HG03135 (cell line): Measurements from ENCODE around the gene DFFA.
"Not testable (repeated sequence)": the region's sequence is repeated elsewhere in the genome, so short reads cannot be mapped to it uniquely, and the experiment has no call there.

Experiments used
- ATAC-seq: cut with Tn5 transposase; IDR thresholded peaks from one replicate; pipeline ENCODE4 v1.9.1; 2021; ENCODE audit warnings: mild to moderate bottlenecking, moderate library complexity; ENCODE audit not compliant: unreplicated experiment

Gene DFFA

DNA sequence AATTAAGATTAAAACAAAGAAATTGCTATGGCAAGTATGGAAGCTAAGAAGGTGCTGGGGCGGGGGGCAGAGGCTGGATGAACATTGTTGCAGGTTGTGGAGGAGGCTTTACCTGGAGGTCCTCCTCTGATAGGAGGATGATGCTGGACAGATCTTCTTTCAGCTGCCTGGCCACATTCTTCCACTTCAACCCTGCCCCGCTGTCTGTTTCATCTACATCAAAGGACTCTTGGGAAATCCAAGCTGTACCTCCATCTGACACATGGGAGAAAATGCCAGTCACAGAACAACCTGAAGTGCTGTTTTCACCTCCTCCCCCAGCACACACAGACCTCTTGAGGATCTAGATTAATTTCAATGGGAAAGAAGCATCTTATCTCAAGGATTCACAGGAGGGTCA, 5.3 kb downstream of the DFFA start:
- no peak for ATAC-seq

DNA sequence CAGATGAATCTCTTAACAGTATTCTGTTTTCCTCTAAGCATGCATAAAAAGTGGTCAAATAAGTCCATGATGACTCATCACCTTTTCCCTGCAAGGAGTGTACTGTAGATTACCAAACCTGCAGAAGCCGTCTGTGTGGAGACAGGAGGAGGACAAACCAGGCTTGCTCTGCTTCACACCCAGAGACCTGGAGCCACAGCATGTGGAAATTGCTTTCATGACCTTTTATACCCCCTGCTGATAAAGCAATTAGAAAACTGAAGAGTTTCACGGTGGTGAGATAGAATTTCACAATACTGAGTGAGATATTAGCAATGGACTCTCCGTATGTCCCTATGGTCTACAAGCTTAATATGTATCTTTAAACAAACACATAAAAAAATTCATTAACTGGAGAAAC, 13.1 kb downstream of the DFFA start:
- ATAC-seq, result no peak

DNA sequence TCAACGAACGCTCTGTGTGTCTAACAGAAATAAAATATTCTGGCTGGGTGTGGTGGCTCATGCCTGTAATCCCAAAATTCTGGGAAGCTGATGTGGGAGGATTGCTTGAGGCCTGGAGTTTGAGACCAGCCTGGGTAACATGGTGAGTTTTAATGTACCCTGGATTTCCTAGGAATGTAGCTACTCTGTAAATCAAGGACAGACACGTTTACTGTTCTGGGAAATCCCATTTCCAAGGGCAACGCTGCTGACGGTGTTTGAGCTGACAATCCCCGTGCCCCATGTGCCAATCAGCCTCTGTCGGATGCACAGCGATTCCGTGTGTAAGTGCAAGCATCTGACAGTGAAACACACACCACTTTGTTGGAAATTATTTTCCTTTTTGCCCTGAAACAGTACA, 14.5 kb downstream of the DFFA start:
- no peak for ATAC-seq

DNA sequence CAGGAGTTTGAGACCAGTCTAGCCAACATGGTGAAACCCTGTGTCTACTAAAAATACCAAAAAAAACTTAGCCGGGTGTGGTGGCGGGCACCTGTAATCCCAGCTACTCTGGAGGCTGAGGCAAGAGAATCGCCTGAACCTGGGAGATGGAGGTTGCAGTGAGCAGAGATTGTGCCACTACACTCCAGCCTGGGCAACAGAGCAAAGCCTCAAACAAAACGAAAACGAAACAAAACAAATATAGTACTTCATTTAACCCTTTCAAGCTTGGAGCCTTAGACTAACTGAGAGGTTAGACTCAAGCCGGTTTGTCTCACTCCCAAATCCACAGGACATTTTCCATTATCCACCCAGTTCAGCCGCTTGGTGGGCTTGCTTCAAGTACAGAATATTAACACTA, 14.9 kb downstream of the DFFA start:
- ATAC-seq, result not testable (repeated sequence)

DNA sequence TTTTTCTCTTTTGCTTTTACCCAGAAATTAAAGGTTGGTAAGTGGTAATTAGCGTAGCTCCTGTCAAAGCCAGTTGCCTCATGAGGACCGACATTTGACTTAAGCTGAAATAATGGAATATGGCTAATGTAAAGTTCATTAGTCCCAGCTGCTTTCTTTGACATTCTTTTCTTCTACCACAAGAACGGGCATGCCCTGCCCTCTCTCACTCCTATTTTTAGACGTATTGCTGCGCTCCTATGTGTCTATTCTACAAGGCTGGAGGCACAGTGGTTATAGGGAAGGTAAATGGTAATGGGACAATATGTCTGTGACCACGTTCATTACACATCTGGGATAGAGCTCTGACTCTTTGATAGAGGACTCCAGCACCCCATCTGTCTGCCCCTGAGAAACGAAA, 15.7 kb downstream of the DFFA start:
- ATAC-seq, result no peak

DNA sequence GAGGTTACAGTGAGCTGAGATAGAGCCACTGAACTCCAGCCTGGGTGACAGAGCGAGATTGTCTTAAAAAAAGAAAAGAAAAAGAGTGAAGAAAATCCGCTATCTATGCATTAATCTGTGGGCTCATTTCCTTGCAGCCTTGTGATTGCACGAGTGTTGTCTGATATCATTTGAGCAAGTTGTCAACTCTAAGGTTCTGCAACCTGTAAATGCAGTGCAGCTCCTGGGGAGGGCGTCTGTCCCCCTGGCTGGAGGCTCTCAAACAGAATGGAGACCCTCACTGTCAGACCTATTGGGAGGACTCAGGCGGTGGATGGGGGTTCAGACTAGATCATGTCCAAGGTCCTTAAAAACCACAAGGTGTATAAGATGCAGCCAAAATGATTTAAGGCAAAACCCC, 16.3 kb downstream of the DFFA start:
- ATAC-seq, result no peak

DNA sequence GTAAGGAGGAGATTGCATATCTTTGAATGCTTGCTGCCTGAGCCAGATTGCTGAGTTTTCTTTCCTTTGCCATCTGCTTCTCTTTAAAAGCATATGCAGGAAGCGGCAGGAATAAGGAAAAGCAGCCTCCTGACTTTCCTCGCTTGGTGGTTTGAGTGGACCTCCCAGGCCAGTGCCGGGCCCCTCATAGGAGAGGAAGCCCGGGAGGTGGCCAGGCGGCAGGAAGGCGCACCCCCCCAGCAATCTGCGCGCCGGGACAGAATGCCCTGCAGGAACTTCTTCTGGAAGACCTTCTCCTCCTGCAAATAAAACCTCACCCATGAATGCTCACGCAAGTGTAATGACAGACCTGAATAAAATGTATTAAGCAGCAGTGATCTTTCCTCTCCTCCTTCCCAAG, 21.0 kb downstream of the DFFA start:
- ATAC-seq, result no peak

DNA sequence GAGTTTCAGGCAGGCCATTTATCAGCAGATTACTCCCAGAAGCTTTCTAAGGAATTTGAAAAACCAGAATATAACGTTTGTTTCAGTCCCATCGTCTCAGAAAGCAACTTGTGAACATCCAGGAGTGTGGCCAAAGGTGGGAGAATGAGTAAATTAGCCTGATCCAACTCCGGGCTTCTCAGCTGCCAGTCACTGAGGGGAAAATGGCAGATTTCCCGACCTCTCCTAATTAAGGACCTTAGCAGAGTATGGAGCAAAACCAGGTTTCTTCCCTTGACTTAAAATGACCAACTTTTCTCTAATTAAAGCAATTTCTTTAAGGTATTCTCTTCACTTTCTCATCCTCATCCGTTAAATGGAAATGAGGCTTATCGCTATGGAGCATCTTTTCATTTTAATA, 21.5 kb downstream of the DFFA start:
- ATAC-seq, result no peak

DNA sequence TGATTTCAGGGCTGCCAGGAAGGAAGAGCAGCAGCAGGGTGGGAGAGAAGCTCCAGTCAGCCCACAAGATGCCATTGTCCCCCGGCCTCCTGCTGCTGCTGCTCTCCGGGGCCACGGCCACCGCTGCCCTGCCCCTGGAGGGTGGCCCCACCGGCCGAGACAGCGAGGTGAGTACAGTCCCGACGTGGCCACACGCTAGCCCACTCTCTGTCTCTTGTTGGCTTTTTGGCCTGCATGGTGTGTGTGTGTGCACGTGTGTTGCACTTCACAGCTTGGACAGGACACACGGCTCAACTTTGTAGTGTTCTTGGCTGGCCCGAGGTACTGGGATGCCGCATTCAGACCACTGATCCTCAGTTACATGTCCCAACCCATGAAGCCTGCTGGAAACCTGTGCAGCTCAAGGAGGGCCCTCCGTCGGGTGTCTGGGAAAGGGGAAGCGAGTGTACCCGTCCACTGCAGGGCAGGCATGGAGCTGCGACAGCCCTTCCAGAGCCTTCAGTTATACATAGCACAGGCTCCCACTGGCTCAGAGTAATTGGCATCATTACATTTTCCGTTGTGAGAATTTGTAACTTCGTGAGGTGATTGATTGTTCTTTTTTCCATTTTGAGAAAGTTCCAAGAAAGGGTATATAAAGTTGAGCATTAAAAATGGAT, 22.0 kb downstream of the DFFA start:
- no peak for ATAC-seq

DNA sequence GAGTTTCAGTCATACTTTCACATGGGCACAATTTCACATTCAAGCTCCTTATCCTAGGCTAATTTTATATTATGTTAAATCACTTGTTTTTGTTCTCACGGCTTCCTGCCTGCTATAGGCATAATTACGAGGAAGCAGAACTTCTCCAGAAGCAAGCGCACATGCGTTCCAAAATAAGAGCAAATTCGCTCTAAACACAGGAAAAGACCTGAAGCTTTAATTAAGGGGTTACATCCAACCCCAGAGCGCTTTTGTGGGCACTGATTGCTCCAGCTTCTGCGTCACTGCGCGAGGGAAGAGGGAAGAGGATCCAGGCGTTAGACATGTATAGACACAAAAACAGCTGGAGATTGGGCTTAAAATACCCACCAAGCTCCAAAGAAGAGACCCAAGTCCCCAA, 22.6 kb downstream of the DFFA start, which contains the start of gene CORT:
CORT (plus strand) TSS at position 281 of the 400 bp plus-strand sequence. CDS start 193 bp downstream, outside the sequence.
- no peak for ATAC-seq

DNA sequence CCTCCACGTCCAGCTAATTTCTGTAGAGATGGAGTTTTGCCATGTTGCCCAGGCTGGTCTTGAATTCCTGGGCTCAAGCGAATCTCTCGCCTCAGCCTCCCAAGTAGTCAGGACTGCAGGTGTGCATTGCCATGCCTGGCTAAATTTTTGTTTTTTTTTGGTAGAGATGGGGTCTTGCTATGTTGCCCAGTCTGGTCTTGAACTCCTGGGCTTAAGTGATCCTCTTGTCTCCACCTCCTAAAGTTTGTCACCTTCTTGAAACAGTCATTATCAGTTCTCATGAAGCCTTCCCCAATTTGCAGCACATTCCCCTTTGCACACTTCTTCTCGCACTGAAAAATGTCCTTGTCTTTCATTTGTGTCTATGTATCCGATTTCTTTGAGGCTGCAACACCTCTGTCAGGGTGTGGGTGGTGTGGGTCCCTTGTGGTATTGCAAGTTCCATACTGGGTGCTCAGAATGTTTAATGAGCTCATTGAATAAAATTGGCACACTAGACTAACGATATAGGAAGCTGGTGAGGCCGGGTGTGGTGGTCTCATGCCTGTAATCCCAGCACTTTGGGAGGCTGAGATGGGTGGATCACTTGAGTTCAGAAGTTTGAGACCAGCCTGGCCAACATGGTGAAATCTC, 25.4 kb downstream of the DFFA start:
- ATAC-seq, result no peak

DNA sequence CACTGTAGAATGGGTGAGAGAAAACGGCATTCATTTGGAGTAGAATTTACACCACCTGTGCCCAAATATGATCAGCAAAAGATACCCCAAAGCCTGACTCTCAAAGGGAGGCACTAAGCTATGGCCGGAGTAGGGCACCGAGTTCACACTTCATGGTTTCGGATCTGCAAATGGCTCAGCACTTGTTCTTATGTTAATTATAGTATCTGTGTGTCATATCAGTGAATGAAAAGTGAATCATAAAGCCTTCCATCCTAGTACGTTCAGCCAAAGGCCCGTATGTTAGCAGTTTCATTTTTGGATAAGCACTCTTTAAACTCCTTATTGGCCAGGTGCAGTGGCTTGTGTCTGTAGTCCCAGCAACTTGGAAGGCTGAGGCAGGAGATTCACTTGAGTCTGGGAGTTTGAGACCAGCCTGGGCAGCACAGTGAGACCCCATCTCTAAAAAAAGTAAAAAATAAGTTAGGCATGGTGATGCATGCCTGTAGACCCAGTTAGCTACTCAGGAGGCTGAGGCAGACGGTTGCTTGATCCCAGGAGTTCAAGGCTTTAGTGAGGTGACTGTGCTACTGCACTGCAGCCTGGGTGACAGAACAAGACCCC, 27.4 kb downstream of the DFFA start:
- ATAC-seq, result no peak

DNA sequence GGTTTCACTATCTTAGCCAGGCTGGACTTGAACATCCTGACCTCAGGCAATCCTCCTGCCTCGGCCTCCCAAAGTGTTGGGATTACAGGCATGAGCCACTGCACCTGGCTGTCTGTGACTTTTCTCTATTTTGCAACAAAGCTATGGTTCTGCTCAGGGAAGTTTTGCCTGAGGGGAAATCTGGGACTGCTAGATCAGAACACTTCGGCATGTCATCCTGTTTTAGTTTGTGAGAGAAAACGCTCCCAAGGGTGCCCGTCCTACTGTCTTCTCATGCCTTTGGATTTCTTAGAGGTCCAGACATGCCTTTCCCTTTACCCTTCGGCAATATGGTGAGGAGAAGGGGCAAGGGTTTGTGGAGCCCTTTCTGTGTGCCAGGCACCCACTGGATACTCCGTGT, 28.1 kb downstream of the DFFA start:
- ATAC-seq, result no peak

DNA sequence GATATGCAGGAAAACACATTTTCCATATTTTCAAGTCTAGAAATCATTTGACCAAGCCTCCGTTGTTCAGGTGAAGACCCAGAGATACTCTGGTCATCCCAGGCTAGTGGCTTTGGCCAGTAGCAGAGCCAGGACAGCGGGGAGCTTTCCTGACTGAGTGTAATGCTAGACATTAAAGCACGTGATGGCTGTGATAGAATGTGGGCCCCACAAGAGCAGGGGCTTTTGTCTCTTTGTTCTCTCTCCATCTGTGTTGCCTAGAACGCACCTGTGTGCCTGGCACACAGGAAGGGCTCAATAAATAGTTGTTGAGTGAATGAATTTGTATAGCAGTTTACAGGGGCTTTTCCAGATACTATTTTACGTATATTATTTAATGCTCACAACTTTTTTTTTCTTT, 31.5 kb downstream of the DFFA start:
- no peak for ATAC-seq

DNA sequence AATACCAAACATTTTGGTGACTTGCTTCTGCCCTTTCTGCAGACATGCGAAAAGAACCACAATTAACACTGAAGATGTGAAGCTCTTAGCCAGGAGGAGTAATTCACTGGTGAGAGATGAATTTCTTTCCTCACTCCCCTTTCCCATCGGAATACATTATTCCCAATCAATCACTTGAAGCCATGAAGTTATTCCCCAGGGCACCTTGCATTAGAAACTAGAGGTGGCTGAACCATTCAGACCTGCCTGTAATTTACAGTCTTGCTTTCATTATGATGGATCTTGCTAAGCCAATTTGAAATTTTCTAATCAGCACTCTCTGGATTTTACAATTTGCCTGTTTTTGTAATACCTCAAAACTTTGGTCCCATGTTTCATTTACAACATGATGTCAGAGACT, 32.0 kb downstream of the DFFA start:
- ATAC-seq, result no peak

DNA sequence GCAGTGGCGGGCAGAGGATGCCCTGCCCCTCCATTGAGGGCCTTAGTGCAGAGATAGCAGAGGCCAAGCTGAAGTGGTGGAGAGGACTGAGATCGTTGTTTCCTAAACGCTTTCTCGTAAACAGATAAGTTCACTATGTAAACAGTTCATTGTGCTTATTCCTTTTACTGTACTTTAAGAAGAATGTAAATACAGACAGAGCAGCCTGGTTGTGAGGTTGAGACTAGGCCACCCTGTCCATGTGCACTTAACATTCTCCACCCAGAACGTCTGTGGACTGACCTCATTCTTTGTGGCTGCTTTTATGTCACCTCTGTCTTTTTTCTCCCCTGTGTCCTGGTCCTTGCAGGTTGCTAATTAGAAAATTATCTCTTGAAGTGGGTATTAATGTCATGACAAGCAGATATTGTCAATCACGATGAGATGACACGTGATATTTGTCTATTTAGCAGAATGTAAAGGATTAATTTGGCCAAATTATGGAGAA, 33.6 kb downstream of the DFFA start:
- ATAC-seq, result no peak

DNA sequence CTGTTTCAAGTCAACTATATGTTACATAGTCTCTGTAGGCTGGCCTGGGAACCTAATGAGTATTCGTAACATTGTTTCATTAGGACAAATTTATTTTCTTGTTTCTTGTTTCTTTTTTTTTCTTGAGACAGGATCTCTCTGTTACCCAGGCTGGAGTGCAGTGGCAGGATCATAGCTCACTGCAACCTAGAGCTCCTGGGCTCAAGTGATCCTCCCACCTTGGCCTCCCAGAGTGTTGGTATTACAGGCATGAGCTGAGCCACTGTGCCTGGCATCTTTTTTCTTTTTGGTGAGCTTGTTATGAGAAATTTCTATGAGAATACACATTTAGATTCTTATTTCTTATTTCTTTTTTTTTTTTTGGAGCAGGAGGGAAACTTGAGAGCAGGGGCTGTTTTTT, 35.3 kb downstream of the DFFA start:
- no peak for ATAC-seq

DNA sequence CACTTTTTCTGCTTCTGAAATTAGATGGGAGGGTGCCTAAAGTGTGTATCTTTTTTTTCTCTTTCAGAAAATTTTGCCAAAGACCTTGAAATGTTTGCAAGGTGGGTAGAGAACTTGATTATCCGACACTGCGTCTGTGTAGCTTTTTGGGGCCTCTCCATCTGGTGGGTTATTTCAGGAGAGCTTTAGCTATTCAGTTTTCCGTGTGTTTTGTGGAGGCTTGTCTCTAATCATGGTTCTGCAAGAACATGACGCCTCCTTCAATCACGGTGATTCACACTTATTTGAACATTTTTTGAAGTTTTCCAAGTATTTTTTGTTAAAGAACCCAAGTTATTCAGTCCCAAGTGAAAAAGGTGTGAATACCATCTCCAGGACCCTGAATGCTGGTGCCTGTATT, 37.7 kb downstream of the DFFA start:
- ATAC-seq, result no peak

DNA sequence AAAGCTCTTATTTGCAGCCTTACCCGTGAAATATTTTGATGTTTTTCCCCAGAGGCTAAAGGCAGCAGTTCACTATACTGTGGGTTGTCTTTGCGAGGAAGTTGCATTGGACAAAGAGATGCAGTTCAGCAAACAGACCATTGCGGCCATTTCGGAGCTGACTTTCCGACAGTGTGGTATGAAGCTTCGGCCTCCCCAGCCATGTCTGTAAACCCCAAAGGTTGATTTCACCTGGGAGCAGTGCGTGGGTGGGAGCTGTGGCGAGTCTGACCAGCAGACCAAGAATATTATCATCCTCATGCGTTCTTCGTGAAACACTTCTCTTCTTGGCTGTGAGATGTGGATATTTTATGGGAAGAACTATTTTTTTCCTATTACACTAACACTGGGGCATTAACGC, 38.5 kb downstream of the DFFA start:
- ATAC-seq, result no peak

DNA sequence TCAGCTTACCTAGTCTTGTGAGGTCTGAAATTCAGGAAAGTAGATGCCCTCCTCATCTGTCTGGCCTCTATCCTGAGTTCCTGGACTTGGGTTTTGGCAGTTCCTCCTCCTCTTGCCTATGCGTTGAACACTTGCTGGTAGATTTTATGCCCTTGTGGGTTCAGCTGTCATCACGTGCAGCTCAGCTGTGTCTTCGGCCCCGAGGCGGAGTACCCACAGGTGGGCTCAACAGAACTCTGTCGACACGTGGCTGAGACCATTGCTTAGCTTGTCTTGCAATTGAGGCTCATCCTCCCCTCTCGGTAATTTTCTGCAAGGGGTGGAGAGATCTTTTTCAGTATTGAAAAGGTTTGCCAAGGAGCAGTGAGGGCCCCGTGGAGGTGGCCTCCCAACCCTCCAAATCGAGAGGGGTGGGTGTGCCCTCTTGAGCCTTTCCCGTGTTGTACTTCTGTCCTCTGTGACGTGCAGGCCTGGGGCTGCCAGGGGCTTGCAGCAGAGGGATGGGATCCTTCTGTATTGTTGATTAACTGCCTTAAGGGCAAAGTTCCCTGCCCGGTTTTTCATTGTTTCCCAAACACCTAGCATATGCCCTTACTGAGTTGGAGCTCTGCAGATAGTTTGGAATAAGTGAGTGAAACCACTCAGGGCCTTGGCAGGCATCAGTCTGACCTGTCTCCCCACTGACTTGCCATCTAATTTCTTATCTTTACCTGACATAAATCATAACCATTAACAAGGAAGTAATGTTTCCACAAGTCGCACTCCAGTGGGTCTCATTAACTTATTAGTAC, 39.2 kb downstream of the DFFA start:
- ATAC-seq, result no peak

DNA sequence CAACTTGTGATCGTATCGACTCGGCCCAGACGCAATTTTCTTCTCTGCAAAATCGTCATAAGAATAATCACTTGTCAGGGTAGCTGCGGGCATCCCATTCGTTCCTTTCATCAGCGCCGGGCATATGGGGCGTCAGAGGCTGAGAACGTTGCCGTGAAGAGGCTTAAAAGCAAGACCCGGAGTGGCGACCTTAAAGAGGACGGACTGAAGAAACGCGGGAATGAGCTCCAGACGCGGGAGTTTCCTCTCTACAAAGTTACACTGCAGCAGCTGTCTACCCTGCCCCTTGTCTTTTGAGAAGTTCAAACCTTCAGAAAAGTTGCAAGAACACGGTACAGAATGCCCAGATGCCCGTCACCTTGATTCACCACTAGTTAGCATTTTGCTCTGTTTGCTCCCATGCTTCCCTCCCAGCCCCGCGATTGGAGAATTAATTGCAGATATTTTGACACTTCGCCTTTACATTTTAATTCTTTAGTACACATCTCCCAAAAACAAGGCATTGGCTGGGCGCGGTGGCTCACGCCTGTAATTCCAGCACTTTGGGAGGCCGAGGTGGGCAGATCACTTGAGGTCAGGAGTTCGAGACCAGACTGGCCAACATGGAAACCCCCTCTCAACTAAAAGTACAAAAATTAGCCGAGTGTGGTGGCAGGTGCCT, 41.1 kb downstream of the DFFA start:
- ATAC-seq, result no peak
